ENCODE results near the gene LXN. TPM values are rescaled to one million over a fixed set of nuclear protein-coding genes. Genes with fewer than 3 reads are reported as not detected.

The LXN gene
- total RNA-seq, 2 donors from 2014 or later: 14.9 to 32.2 TPM

DNA sequence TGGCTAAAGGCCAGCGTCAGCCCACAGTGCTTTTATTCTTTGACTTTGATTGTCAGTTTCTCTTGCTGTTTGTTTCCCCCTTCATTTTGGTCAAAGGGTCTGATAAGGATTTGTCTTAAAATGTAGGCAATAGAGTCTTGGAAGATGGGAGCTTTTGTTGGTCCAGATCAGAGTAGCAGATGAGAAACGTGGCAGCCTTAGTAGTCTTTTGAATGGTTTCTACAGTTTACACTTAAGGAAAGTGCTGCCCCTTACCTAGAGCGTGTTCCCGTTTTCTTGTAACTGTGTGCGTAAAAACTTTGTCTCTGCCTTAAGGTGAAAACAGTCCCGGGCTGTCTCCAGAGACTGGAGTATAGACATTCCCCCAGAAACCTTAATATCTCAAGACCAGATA, 630 bp downstream of the LXN start:
- Histone ChIP-seq H3K36me3 (peaks cover 4% of the 10 kb centered on the region), H3K4me1 (ENCODE audit: control insufficient read depth in 1 of 2, low read depth in 2 of 2) (peaks cover 0 to 8% of the 10 kb centered on the region in 2 donors), H3K27ac (peak overlapping the region in 1 of 2 donors; percentile 67), H3K27me3 (replicated peaks; ENCODE audit: insufficient read depth) (no peaks in the 10 kb centered on the region), H3K9me3 (no peaks in the 10 kb centered on the region), H3K4me3 (peak overlapping the region; percentile 82)
- TF ChIP-seq, protein P1, sequence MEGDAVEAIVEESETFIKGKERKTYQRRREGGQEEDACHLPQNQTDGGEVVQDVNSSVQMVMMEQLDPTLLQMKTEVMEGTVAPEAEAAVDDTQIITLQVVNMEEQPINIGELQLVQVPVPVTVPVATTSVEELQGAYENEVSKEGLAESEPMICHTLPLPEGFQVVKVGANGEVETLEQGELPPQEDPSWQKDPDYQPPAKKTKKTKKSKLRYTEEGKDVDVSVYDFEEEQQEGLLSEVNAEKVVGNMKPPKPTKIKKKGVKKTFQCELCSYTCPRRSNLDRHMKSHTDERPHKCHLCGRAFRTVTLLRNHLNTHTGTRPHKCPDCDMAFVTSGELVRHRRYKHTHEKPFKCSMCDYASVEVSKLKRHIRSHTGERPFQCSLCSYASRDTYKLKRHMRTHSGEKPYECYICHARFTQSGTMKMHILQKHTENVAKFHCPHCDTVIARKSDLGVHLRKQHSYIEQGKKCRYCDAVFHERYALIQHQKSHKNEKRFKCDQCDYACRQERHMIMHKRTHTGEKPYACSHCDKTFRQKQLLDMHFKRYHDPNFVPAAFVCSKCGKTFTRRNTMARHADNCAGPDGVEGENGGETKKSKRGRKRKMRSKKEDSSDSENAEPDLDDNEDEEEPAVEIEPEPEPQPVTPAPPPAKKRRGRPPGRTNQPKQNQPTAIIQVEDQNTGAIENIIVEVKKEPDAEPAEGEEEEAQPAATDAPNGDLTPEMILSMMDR (IDR thresholded peaks at IDR 0.05): no peak
- DNase-seq (ENCODE audit: low spot score): no peak
- peak; percentile 42 for ATAC-seq (ENCODE audit: insufficient number of reproducible peaks, low FRiP score, low read depth)

GRCh38 chr3:158668506-158668905, 3.9 kb downstream of the LXN start:
- ATAC-seq (ENCODE audit: insufficient number of reproducible peaks, low FRiP score, low read depth): no peak
- TF ChIP-seq, protein P1 (IDR thresholded peaks at IDR 0.05): no peak

GRCh38 chr3:158666416-158666815, 6.0 kb downstream of the LXN start:
- Histone ChIP-seq H3K9me3 (no peaks in the 10 kb centered on the region), H3K4me1 (ENCODE audit: control insufficient read depth in 1 of 2, low read depth in 2 of 2) (peaks cover 0 to 4% of the 10 kb centered on the region in 2 donors), H3K27me3 (replicated peaks; ENCODE audit: insufficient read depth) (no peaks in the 10 kb centered on the region), H3K27ac (no peak overlapping the region), H3K36me3 (peaks cover 11% of the 10 kb centered on the region), H3K4me3 (no peak overlapping the region)
- ATAC-seq (ENCODE audit: insufficient number of reproducible peaks, low FRiP score, low read depth): no peak
- DNase-seq (ENCODE audit: low spot score): no peak
- TF ChIP-seq, protein P1 (IDR thresholded peaks at IDR 0.05): no peak

More at GRCh38 chr3:158668506-158668905, 3.9 kb downstream of the LXN start:
- Histone ChIP-seq H3K4me1 (ENCODE audit: control insufficient read depth in 1 of 2, low read depth in 2 of 2) (peaks cover 0 to 8% of the 10 kb centered on the region in 2 donors), H3K36me3 (peaks cover 3% of the 10 kb centered on the region), H3K4me3 (no peak overlapping the region), H3K27ac (no peak overlapping the region), H3K9me3 (no peaks in the 10 kb centered on the region), H3K27me3 (replicated peaks; ENCODE audit: insufficient read depth) (no peaks in the 10 kb centered on the region)
- no peak for DNase-seq (ENCODE audit: low spot score)

DNA sequence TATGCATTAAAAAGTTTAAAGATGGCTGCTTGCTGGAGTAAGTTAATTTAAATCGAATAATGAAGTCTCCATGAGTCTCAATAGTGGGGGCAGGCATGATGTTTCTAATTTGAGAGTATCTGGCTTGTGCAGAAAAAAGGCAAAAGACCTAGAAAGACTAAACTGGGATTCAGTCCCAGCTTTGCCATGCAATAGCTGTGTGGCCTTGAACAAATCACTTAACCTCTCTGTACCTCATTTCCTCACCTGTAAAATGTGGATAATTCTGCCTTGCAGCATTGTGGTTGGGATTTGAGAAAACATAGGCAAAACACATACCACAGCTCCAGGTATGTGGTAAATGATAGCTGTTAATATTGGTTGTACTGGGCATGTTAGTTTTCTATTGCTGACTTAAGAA, 8.6 kb downstream of the LXN start:
- H3K4me1 ChIP-seq (ENCODE audit: control insufficient read depth in 1 of 2, low read depth in 2 of 2): no peaks in the 10 kb centered on the region
- no peak overlapping the region for H3K27ac ChIP-seq
- no peaks in the 10 kb centered on the region for H3K27me3 ChIP-seq (replicated peaks; ENCODE audit: insufficient read depth)
- TF ChIP-seq, protein P1 (IDR thresholded peaks at IDR 0.05): no peak
- no peaks in the 10 kb centered on the region for H3K9me3 ChIP-seq
- no peak overlapping the region for H3K4me3 ChIP-seq
- peaks cover 27% of the 10 kb centered on the region for H3K36me3 ChIP-seq
- no peak for DNase-seq (ENCODE audit: low spot score)
- ATAC-seq (ENCODE audit: insufficient number of reproducible peaks, low FRiP score, low read depth): no peak

DNA sequence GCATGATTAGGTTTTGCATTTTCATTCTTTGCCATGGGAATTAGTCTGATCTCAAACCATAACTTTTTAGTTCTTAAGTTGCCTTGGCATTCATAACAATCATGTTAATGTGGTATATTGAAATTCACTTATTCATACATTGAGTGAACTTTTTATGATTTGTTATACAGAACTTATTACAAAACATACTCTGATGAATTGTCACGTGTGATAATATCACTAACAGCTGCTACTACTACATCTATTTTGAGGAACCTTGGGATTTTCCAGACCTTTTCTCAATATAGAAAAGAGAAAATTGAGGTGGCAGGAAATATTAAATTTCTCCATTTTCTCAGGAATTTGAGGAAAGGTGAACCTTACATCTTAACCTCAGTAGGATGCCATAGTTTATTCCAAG, 9.2 kb downstream of the LXN start:
- ATAC-seq (ENCODE audit: insufficient number of reproducible peaks, low FRiP score, low read depth): no peak
- Histone ChIP-seq H3K36me3 (peaks cover 27% of the 10 kb centered on the region), H3K9me3 (no peaks in the 10 kb centered on the region), H3K4me3 (no peak overlapping the region), H3K27me3 (replicated peaks; ENCODE audit: insufficient read depth) (no peaks in the 10 kb centered on the region), H3K4me1 (ENCODE audit: control insufficient read depth in 1 of 2, low read depth in 2 of 2) (no peaks in the 10 kb centered on the region), H3K27ac (no peak overlapping the region)
- DNase-seq (ENCODE audit: low spot score): no peak
- TF ChIP-seq, protein P1 (IDR thresholded peaks at IDR 0.05): no peak
